Stimulated activated CD8-positive, alpha-beta memory T cell treated with anti-CD3 and anti-CD28 coated beads, Interleukin-4, amount 100 ng/mL, for 48 hours (primary cell): ENCODE results near the gene RHOB.
"Not testable (repeated sequence)": the region's sequence is repeated elsewhere in the genome, so short reads cannot be mapped to it uniquely, and the experiment has no call there.

Source experiments
- DNase-seq: peaks from one replicate; pipeline ENCODE4 v3.0.0-alpha.2; 2020

RHOB gene

GRCh38 chr2:20423359-20423758 lies 23.5 kb upstream of the RHOB start:
- no peak for DNase-seq

GRCh38 chr2:20423847-20424246 lies 23.0 kb upstream of the RHOB start:
- DNase-seq = peak; percentile 18

- peak; percentile 39 for DNase-seq
Observed at GRCh38 chr2:20424300-20425290, 22.3 kb upstream of the RHOB start.

GRCh38 chr2:20425371-20425881 lies 21.4 kb upstream of the RHOB start:
- DNase-seq = no peak

GRCh38 chr2:20425884-20426283 lies 21.0 kb upstream of the RHOB start:
- DNase-seq = no peak

GRCh38 chr2:20427931-20428526 lies 18.8 kb upstream of the RHOB start:
- DNase-seq = peak; percentile 10

- peak; percentile 8 for DNase-seq
Observed at GRCh38 chr2:20428717-20429490, 18.0 kb upstream of the RHOB start.

GRCh38 chr2:20429528-20429927 lies 17.3 kb upstream of the RHOB start:
- peak; percentile 14 for DNase-seq

GRCh38 chr2:20430035-20430434 lies 16.8 kb upstream of the RHOB start:
- peak; percentile 18 for DNase-seq

- DNase-seq = peak; percentile 33
Observed at GRCh38 chr2:20430461-20431300, 16.2 kb upstream of the RHOB start.

GRCh38 chr2:20431301-20431698 lies 15.6 kb upstream of the RHOB start:
- DNase-seq = no peak

- peak; percentile 12 for DNase-seq
Observed at GRCh38 chr2:20431772-20432171, 15.1 kb upstream of the RHOB start.

GRCh38 chr2:20432714-20433113 lies 14.2 kb upstream of the RHOB start:
- DNase-seq = no peak

GRCh38 chr2:20433249-20433648 lies 13.6 kb upstream of the RHOB start:
- no peak for DNase-seq

- no peak for DNase-seq
Observed at GRCh38 chr2:20433946-20434553, 12.8 kb upstream of the RHOB start.

- DNase-seq = no peak
Observed at GRCh38 chr2:20434588-20435294, 12.1 kb upstream of the RHOB start.

GRCh38 chr2:20435456-20435855 lies 11.4 kb upstream of the RHOB start:
- DNase-seq = not testable (repeated sequence)

GRCh38 chr2:20436716-20437470 lies 10.0 kb upstream of the RHOB start:
- peak; percentile 6 for DNase-seq

GRCh38 chr2:20438334-20439192 lies 8.3 kb upstream of the RHOB start:
- DNase-seq = no peak

- no peak for DNase-seq
Observed at GRCh38 chr2:20439193-20439475, 7.7 kb upstream of the RHOB start.
